IMR-90 (cell line): ENCODE results near the gene GDPD5. TPM values are rescaled to one million over a fixed set of nuclear protein-coding genes. Genes with fewer than 3 reads are reported as not detected.

ENCODE experiments used
- ATAC-seq: fragments of 200-7000 bp; cut with Tn5 transposase; 2 replicates; pipeline ENCODE4 v1.9.1; 2020; ENCODE audit warnings: low read depth, mild to moderate bottlenecking, moderate library complexity
- BruUV-seq: library from RNA; stranded (reverse); fragments of 400-500 nt; replicated peaks from 2 replicates; lab custom pipeline; 2021; lab: Mats Ljungman, UMichigan
- CTCF ChIA-PET: fragments of 300-600 bp; formaldehyde crosslinking; extraction: SDS; loops from one replicate; lab custom pipeline; 2021; ENCODE audit warnings: antibody characterized with exemption; lab: Yijun Ruan, JAX
- POLR2A ChIA-PET: fragments of 300-600 bp; sonication (Branson Sonifier 250); formaldehyde crosslinking; loops from one replicate; lab custom pipeline; 2022; ENCODE audit warnings: antibody characterized with exemption; ENCODE audit not compliant: unreplicated experiment; lab: Charles Lee
- DNase-seq: peaks from one replicate; pipeline ENCODE4 v3.0.0; 2013
- H2AFZ ChIP-seq: replicated peaks from 2 replicates; pipeline ENCODE3; 2013; ENCODE audit warnings: low read length, mild to moderate bottlenecking; ENCODE audit not compliant: poor library complexity
- H2AK5ac ChIP-seq: 2 replicates; pipeline ENCODE4 v1.6.1; 2013; ENCODE audit warnings: low read depth, low read length, inconsistent platforms
- H2AK9ac ChIP-seq: replicated peaks from 2 replicates; pipeline ENCODE3; 2013; ENCODE audit warnings: mild to moderate bottlenecking, low read depth, low read length, moderate library complexity; ENCODE audit not compliant: poor library complexity
- H2BK120ac ChIP-seq: 2 replicates; pipeline ENCODE4 v1.6.1; 2013; ENCODE audit warnings: low read depth, low read length, inconsistent platforms
- H2BK15ac ChIP-seq: 3 replicates; pipeline ENCODE4 v1.6.1; 2013; ENCODE audit warnings: low read depth, low read length, inconsistent platforms
- H2BK20ac ChIP-seq: 2 replicates; pipeline ENCODE4 v1.6.1; 2013; ENCODE audit warnings: low read depth, mild to moderate bottlenecking, inconsistent platforms, low read length, moderate library complexity
- H2BK5ac ChIP-seq: 2 replicates; pipeline ENCODE4 v1.6.1; 2013; ENCODE audit warnings: mild to moderate bottlenecking, low read depth, low read length, inconsistent platforms; ENCODE audit not compliant: poor library complexity, severe bottlenecking
- H3K14ac ChIP-seq: replicated peaks from 2 replicates; pipeline ENCODE4 v1.6.1; 2013; ENCODE audit warnings: low read depth, low read length, inconsistent platforms
- H3K18ac ChIP-seq: 2 replicates; pipeline ENCODE4 v1.6.1; 2013; ENCODE audit warnings: low read depth, low read length, control low read depth
- H3K23ac ChIP-seq: 2 replicates; pipeline ENCODE4 v1.6.1; 2013; ENCODE audit warnings: low read depth, low read length, inconsistent platforms
- H3K27ac ChIP-seq: 2 replicates; pipeline ENCODE4 v1.5.1; 2013; ENCODE audit warnings: mild to moderate bottlenecking, control low read depth, low read length; ENCODE audit not compliant: insufficient read depth
- H3K27me3 ChIP-seq: 2 replicates; pipeline ENCODE4 v1.6.1; 2013; ENCODE audit warnings: low read length; ENCODE audit not compliant: control insufficient read depth, insufficient read depth
- H3K36me3 ChIP-seq: 2 replicates; pipeline ENCODE4 v1.6.1; 2013; ENCODE audit warnings: low read length, mixed read lengths; ENCODE audit not compliant: control insufficient read depth, insufficient read depth
- H3K4ac ChIP-seq: 2 replicates; pipeline ENCODE4 v1.6.1; 2013; ENCODE audit warnings: low read depth, low read length, inconsistent platforms
- H3K4me1 ChIP-seq: 2 replicates; pipeline ENCODE4 v1.6.1; 2013; ENCODE audit warnings: low read length, mixed read lengths; ENCODE audit not compliant: control insufficient read depth, insufficient read depth
- H3K4me2 ChIP-seq: 2 replicates; pipeline ENCODE4 v1.6.1; 2013; ENCODE audit warnings: low read depth, mild to moderate bottlenecking, control low read depth, low read length, moderate library complexity
- H3K4me3 ChIP-seq: 2 replicates; pipeline ENCODE4 v1.5.1; 2013; ENCODE audit warnings: low read depth, mild to moderate bottlenecking, control low read depth, low read length, moderate library complexity; ENCODE audit not compliant: insufficient read depth
- H3K56ac ChIP-seq: 2 replicates; pipeline ENCODE4 v1.6.1; 2013; ENCODE audit warnings: low read length, inconsistent platforms; ENCODE audit not compliant: insufficient read depth; ENCODE audit errors: extremely low read depth
- H3K79me1 ChIP-seq, 2 experiments: 2 replicates each; pipeline ENCODE4 v1.6.1; 2013; ENCODE audit warnings: low read length in 2 of 2, inconsistent platforms in 1 of 2, low read depth in 1 of 2
- H3K9ac ChIP-seq: 2 replicates; pipeline ENCODE4 v1.6.1; 2013; ENCODE audit warnings: low read depth, low read length, control low read depth
- H3K9me1 ChIP-seq: 2 replicates; pipeline ENCODE4 v1.6.1; 2013; ENCODE audit warnings: low read length, inconsistent platforms; ENCODE audit not compliant: insufficient read depth
- H3K9me3 ChIP-seq: 2 replicates; pipeline ENCODE4 v1.6.1; 2013; ENCODE audit warnings: low read length; ENCODE audit not compliant: control insufficient read depth, insufficient read depth
- H4K20me1 ChIP-seq: 2 replicates; pipeline ENCODE4 v1.6.1; 2013; ENCODE audit warnings: low read length, inconsistent platforms; ENCODE audit not compliant: insufficient read depth
- H4K5ac ChIP-seq: 2 replicates; pipeline ENCODE4 v1.6.1; 2013; ENCODE audit warnings: mild to moderate bottlenecking, low read depth, low read length, control low read depth
- H4K8ac ChIP-seq, 2 experiments: 2 replicates each; pipeline ENCODE4 v1.6.1; 2013; ENCODE audit warnings: low read depth in 2 of 2, low read length in 2 of 2, control low read depth in 1 of 2, inconsistent platforms in 1 of 2
- H4K91ac ChIP-seq: 2 replicates; pipeline ENCODE4 v1.6.1; 2013; ENCODE audit warnings: low read depth, low read length, inconsistent platforms; ENCODE audit not compliant: insufficient read depth
- CEBPB ChIP-seq: IDR thresholded peaks from 2 replicates; pipeline ENCODE4 v1.6.1; 2012; ENCODE audit warnings: low read depth, low read length, improper control_type of control experiment
- RAD21 ChIP-seq: IDR thresholded peaks from 2 replicates; pipeline ENCODE4 v1.6.1; 2012; ENCODE audit warnings: low read length, improper control_type of control experiment
- WGBS, 2 experiments: methylation state at CpG; one replicate each; pipeline versions ENCODE4 v1.1.5 to v1.1.7; 2013; ENCODE audit warnings: missing lambda C conversion rate in 2 of 2; ENCODE audit not compliant: insufficient read length in 1 of 2; ENCODE audit errors: extremely low coverage in 2 of 2; 5-methylcytosine and 5-hydroxymethylcytosine counted together
- dilution Hi-C: fragments of 300-500 bp; cut with HindIII; formaldehyde crosslinking; loops from one replicate; pipeline ENCODE4 v1.14.3; 2018; ENCODE audit warnings: low sequenced_read_pairs; ENCODE audit not compliant: unreplicated experiment
- in situ Hi-C: fragments of 300-500 bp; cut with MboI; formaldehyde crosslinking; loops from 3 replicates; pipeline ENCODE4 v1.14.3; 2019; ENCODE audit warnings: low sequenced_read_pairs, inconsistent platforms, mixed read lengths
- intact Hi-C: fragments of 100-400 bp; cut with micrococcal nuclease; formaldehyde crosslinking; loops from 2 replicates; pipeline ENCODE4 v1.10.0; 2022
- polyA plus RNA-seq, 3 experiments: library from polyadenylated mRNA; depleted of rRNA; stranded (reverse); fragments of >200 nt; gene quantifications; 2 replicates each; pipeline ENCODE4 v1.2.3, GENCODE V29; 2012; ENCODE audit warnings: low replicate concordance in 1 of 3
- total RNA-seq: library from RNA; depleted of rRNA; stranded (reverse); fragments of >200 nt; gene quantifications from 2 replicates; pipeline ENCODE4 v1.2.3, GENCODE V29; 2012
- TF ChIP-seq, protein P1 (sequence below): fragments of 150-350 bp; IDR thresholded peaks from 2 replicates; pipeline ENCODE4 v1.6.1; 2016; ENCODE audit warnings: low read depth, mild to moderate bottlenecking, low read length, moderate library complexity, borderline replicate concordance
- TF ChIP-seq, protein P2 (sequence below): conservative IDR thresholded peaks from 2 replicates; pipeline ENCODE4 v1.5.1; 2012; ENCODE audit warnings: mild to moderate bottlenecking, low read depth, low read length, improper control_type of control experiment

The GDPD5 gene
- total and polyA plus RNA-seq, 2 of the 4 experiments (the other 2 are of a cell fraction) = 2.0 to 7.9 TPM

DNA sequence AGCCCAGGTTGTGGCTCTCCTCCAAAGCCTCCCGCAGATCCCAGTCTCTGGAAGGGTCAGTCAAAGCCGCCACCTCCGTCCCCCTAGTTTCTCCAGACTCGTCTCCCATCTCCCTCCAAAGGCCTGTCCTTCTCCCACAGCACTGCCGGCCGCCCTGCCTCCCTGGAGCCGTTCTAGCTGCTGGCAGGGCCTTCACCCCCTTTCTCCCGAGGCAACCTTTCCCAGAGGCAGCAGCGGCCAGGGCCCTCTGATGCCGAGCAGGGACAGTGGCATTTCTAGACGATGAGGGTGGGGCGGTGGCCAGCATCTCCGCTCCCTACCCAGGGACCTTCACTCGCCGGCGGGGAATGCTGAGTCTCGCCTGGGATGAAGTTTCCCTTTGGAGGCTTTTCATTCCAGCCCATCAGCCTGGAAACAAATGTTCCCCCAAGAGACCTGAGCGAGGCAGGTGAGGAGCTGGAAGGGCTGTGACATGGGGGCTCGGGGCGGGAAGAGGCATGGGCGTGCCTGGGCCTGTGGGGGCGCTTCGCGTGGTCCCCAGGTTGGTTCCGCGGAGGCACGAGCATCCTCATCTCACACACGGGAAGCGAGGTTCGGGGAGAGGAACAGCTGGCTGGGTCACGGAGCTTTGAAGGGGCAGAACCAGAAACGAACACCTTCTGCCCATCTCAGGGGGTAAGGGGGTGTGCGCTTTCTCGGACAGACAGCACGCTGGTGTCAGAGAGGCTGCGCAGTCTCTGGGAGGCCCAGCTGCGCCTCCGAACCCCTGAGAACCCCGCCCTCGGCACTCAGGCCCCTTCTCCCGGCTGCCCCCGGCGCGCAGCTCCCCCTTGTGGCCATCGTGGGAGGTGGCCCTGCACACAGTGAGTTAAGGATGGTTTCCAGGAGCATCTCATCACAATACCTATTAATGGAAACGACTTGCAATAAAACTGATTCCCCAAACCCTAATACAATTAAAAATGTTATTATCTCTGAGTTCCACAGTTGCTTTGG, 74.6 kb downstream of the GDPD5 start:
- no peak overlapping the region for H3K23ac ChIP-seq
- no peaks in the 10 kb centered on the region for H3K79me1 ChIP-seq
- H3K18ac ChIP-seq = no peak overlapping the region
- WGBS, 2 experiments = 68% methylated on average over 11 of the region's 46 CpGs; no CpG with 5 or more reads in 1 of the 2 experiments
- in situ Hi-C loops = no loop called here
- no peak overlapping the region for H3K4me3 ChIP-seq
- TF ChIP-seq, protein P1, sequence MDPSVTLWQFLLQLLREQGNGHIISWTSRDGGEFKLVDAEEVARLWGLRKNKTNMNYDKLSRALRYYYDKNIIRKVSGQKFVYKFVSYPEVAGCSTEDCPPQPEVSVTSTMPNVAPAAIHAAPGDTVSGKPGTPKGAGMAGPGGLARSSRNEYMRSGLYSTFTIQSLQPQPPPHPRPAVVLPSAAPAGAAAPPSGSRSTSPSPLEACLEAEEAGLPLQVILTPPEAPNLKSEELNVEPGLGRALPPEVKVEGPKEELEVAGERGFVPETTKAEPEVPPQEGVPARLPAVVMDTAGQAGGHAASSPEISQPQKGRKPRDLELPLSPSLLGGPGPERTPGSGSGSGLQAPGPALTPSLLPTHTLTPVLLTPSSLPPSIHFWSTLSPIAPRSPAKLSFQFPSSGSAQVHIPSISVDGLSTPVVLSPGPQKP = no peak
- TF ChIP-seq RAD21 (peak; percentile 24), CEBPB (no peak)
- TF ChIP-seq, protein P2, sequence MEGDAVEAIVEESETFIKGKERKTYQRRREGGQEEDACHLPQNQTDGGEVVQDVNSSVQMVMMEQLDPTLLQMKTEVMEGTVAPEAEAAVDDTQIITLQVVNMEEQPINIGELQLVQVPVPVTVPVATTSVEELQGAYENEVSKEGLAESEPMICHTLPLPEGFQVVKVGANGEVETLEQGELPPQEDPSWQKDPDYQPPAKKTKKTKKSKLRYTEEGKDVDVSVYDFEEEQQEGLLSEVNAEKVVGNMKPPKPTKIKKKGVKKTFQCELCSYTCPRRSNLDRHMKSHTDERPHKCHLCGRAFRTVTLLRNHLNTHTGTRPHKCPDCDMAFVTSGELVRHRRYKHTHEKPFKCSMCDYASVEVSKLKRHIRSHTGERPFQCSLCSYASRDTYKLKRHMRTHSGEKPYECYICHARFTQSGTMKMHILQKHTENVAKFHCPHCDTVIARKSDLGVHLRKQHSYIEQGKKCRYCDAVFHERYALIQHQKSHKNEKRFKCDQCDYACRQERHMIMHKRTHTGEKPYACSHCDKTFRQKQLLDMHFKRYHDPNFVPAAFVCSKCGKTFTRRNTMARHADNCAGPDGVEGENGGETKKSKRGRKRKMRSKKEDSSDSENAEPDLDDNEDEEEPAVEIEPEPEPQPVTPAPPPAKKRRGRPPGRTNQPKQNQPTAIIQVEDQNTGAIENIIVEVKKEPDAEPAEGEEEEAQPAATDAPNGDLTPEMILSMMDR = peak; percentile 44
- no peak for ATAC-seq
- ChIA-PET POLR2A (no interaction called here), CTCF (interaction anchor here (0.7 kb wide), 1 partner anchor 29 kb away, joined by 4 read pairs; no protein-coding TSS in a partner anchor)
- 0 out of 2 replicates have a peak, but pooled peaks cover 3% of the 10 kb centered on the region for H3K9me1 ChIP-seq
- H3K14ac ChIP-seq = no peak overlapping the region
- no peak overlapping the region for H2AK9ac ChIP-seq
- H3K36me3 ChIP-seq = no peaks in the 10 kb centered on the region
- no peak overlapping the region for H3K9ac ChIP-seq
- H3K27ac ChIP-seq = no peak overlapping the region
- H3K4ac ChIP-seq = no peak overlapping the region
- DNase-seq = no peak
- H4K91ac ChIP-seq = no peak overlapping the region
- no peak overlapping the region for H4K8ac ChIP-seq
- H3K4me2 ChIP-seq = no peak overlapping the region
- no peak overlapping the region for H3K56ac ChIP-seq
- peaks cover 7% of the 10 kb centered on the region for H3K4me1 ChIP-seq
- H2AFZ ChIP-seq = peak overlapping the region; percentile 6
- no peak overlapping the region for H2BK20ac ChIP-seq
- H3K27me3 ChIP-seq = no peaks in the 10 kb centered on the region
- dilution Hi-C loops = no loop called here
- no peak overlapping the region for H4K5ac ChIP-seq
- intact Hi-C loops = loop anchor here (5.0 kb wide), 1 partner anchor 46 kb away; no protein-coding TSS in a partner anchor
- BruUV-seq = no TSS peak
- H2BK120ac ChIP-seq = no peak overlapping the region
- no peak overlapping the region for H2AK5ac ChIP-seq
- H2BK5ac ChIP-seq = no peak overlapping the region
- no peaks in the 10 kb centered on the region for H4K20me1 ChIP-seq
- no peaks in the 10 kb centered on the region for H3K9me3 ChIP-seq
- H2BK15ac ChIP-seq = no peak overlapping the region
